ENCODE results near the gene NPAS3.
A peak's percentile ranks its signal among the peaks of the same experiment; 100 is the strongest.

Gene NPAS3

DNA sequence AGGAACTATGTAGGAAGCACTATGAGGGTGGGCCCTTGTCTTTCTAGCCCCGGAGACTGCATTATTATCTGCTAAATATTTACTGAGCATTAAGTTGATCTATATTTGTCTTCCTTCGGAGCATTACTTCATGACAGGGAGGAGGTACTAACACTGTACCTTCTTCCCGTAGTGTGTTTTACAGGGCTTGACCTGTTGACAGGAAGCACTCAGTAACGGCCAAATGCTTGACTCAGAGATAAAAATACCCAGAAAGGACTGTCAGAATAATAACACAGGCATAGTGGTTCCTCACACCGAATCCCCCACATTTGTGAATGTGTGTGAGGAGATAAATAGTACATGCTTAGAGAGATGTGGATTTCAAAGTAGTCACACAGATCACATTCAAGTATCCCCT, 545.6 kb downstream of the NPAS3 start:
- H3K4me3 ChIP-seq (ENCODE audit: low read length) = no peak overlapping the region
- H3K27me3 ChIP-seq (ENCODE audit: low read depth, low read length) = no peaks in the 10 kb centered on the region
- H3K27ac ChIP-seq (ENCODE audit: low read length) = no peak overlapping the region
- H3K36me3 ChIP-seq (replicated peaks; ENCODE audit: low read depth, low read length) = no peaks in the 10 kb centered on the region
- no peaks in the 10 kb centered on the region for H3K9me3 ChIP-seq (ENCODE audit: insufficient read depth, low read length)
- no peak for TF ChIP-seq CTCF (IDR thresholded peaks at IDR 0.05; ENCODE audit: low read depth, low read length)
- no peak for TF ChIP-seq EZH2phosphoT487 (IDR thresholded peaks at IDR 0.05; ENCODE audit: low read depth)
- no peaks in the 10 kb centered on the region for H4K20me1 ChIP-seq (ENCODE audit: insufficient read depth, low read length)
- H3K9ac ChIP-seq (ENCODE audit: low read length) = no peak overlapping the region
- peak overlapping the region; percentile 26; the same call in 1 of the 2 replicates for H2AFZ ChIP-seq (ENCODE audit: low read depth, low read length)
- H3K4me1 ChIP-seq (ENCODE audit: low read length) = no peaks in the 10 kb centered on the region
- no peak overlapping the region for H3K4me2 ChIP-seq (ENCODE audit: low read length)
- H3K79me2 ChIP-seq (ENCODE audit: low read length) = no peaks in the 10 kb centered on the region

- H3K79me2 ChIP-seq (ENCODE audit: low read length) = no peaks in the 10 kb centered on the region
- no peaks in the 10 kb centered on the region for H3K27me3 ChIP-seq (ENCODE audit: low read depth, low read length)
- H3K9ac ChIP-seq (ENCODE audit: low read length) = no peak overlapping the region
- no peak overlapping the region; the same call in 1 of the 2 replicates for H2AFZ ChIP-seq (ENCODE audit: low read depth, low read length)
- no peak overlapping the region for H3K4me2 ChIP-seq (ENCODE audit: low read length)
- no peak for TF ChIP-seq CTCF (IDR thresholded peaks at IDR 0.05; ENCODE audit: low read depth, low read length)
- no peak for TF ChIP-seq EZH2phosphoT487 (IDR thresholded peaks at IDR 0.05; ENCODE audit: low read depth)
- no peak overlapping the region for H3K27ac ChIP-seq (ENCODE audit: low read length)
- H4K20me1 ChIP-seq (ENCODE audit: insufficient read depth, low read length) = no peaks in the 10 kb centered on the region
- H3K4me1 ChIP-seq (ENCODE audit: low read length) = no peaks in the 10 kb centered on the region
- H3K36me3 ChIP-seq (replicated peaks; ENCODE audit: low read depth, low read length) = no peaks in the 10 kb centered on the region
- H3K9me3 ChIP-seq (ENCODE audit: insufficient read depth, low read length) = no peaks in the 10 kb centered on the region
- H3K4me3 ChIP-seq (ENCODE audit: low read length) = no peak overlapping the region
Measured at GRCh38 chr14:33486332-33486890, 547.7 kb downstream of the NPAS3 start.

- H3K4me2 ChIP-seq (ENCODE audit: low read length) = no peak overlapping the region
- no peaks in the 10 kb centered on the region for H3K27me3 ChIP-seq (ENCODE audit: low read depth, low read length)
- H4K20me1 ChIP-seq (ENCODE audit: insufficient read depth, low read length) = no peaks in the 10 kb centered on the region
- no peaks in the 10 kb centered on the region for H3K4me1 ChIP-seq (ENCODE audit: low read length)
- no peaks in the 10 kb centered on the region for H3K9me3 ChIP-seq (ENCODE audit: insufficient read depth, low read length)
- no peak overlapping the region for H3K9ac ChIP-seq (ENCODE audit: low read length)
- no peak overlapping the region for H3K4me3 ChIP-seq (ENCODE audit: low read length)
- H3K79me2 ChIP-seq (ENCODE audit: low read length) = no peaks in the 10 kb centered on the region
- TF ChIP-seq CTCF (IDR thresholded peaks at IDR 0.05; ENCODE audit: low read depth, low read length) = no peak
- H3K36me3 ChIP-seq (replicated peaks; ENCODE audit: low read depth, low read length) = no peaks in the 10 kb centered on the region
- H2AFZ ChIP-seq (ENCODE audit: low read depth, low read length) = no peak overlapping the region
- no peak overlapping the region for H3K27ac ChIP-seq (ENCODE audit: low read length)
Measured at GRCh38 chr14:33488582-33488981, 549.9 kb downstream of the NPAS3 start.

- no peaks in the 10 kb centered on the region for H3K36me3 ChIP-seq (replicated peaks; ENCODE audit: low read depth, low read length)
- no peak overlapping the region for H3K4me2 ChIP-seq (ENCODE audit: low read length)
- no peaks in the 10 kb centered on the region for H3K9me3 ChIP-seq (ENCODE audit: insufficient read depth, low read length)
- no peak overlapping the region for H2AFZ ChIP-seq (ENCODE audit: low read depth, low read length)
- no peaks in the 10 kb centered on the region for H3K4me1 ChIP-seq (ENCODE audit: low read length)
- no peaks in the 10 kb centered on the region for H3K79me2 ChIP-seq (ENCODE audit: low read length)
- TF ChIP-seq EZH2phosphoT487 (IDR thresholded peaks at IDR 0.05; ENCODE audit: low read depth) (no peak), CTCF (IDR thresholded peaks at IDR 0.05; ENCODE audit: low read depth, low read length) (no peak)
- no peak overlapping the region for H3K9ac ChIP-seq (ENCODE audit: low read length)
- no peaks in the 10 kb centered on the region for H3K27me3 ChIP-seq (ENCODE audit: low read depth, low read length)
- H3K4me3 ChIP-seq (ENCODE audit: low read length) = no peak overlapping the region
- H3K27ac ChIP-seq (ENCODE audit: low read length) = no peak overlapping the region
- H4K20me1 ChIP-seq (ENCODE audit: insufficient read depth, low read length) = no peaks in the 10 kb centered on the region
Measured at GRCh38 chr14:33490555-33490954, 551.9 kb downstream of the NPAS3 start.

Measured in OCI-LY3 (cell line).